ENCODE data around the gene CS. TPM values are rescaled to one million over a fixed set of nuclear protein-coding genes. Genes with fewer than 3 reads are reported as not detected.
A peak's percentile ranks its signal among the peaks of the same experiment; 100 is the strongest.

The CS gene
- total and polyA plus RNA-seq, 2 donors from 2014 or later = 105 to 166 TPM

GRCh38 chr12:56304872-56305590, 4.9 kb upstream of the CS start:
- no peak overlapping the region for H3K9ac ChIP-seq (ENCODE audit: low read length in 3 of 3)

GRCh38 chr12:56304276-56304675, 4.1 kb upstream of the CS start:
- H3K9ac ChIP-seq (ENCODE audit: low read length in 3 of 3) = no peak overlapping the region
- no peaks in the 10 kb centered on the region for H3K9me3 ChIP-seq (ENCODE audit: control insufficient read depth in 2 of 3, insufficient read depth in 1 of 3, low read length in 3 of 3)
- FAIRE-seq = no peak
- no peak for TF ChIP-seq CTCF (IDR thresholded peaks at IDR 0.05; ENCODE audit: borderline replicate concordance, extremely low read depth, insufficient read depth)
- H3K36me3 ChIP-seq (ENCODE audit: control insufficient read depth in 2 of 3, insufficient read depth in 3 of 3, low read length in 3 of 3) = peaks cover 0 to 18% (median 0%) of the 10 kb centered on the region in 3 donors
- H3K27ac ChIP-seq (ENCODE audit: low read depth in 2 of 2, low read length in 2 of 2) = no peak overlapping the region
- DNase-seq = no peak
- H3K4me1 ChIP-seq (ENCODE audit: control insufficient read depth in 2 of 3, insufficient read depth in 2 of 3, low read depth in 1 of 3, low read length in 3 of 3) = peaks cover 0 to 20% (median 8%) of the 10 kb centered on the region in 3 donors
- intact Hi-C loops (cut with DNase I) = no loop called here
- H3K4me3 ChIP-seq (ENCODE audit: low read length in 3 of 3) = no peak overlapping the region
- no peaks in the 10 kb centered on the region for H3K27me3 ChIP-seq (ENCODE audit: control insufficient read depth, insufficient read depth, low read length)

More at GRCh38 chr12:56304872-56305590, 4.9 kb upstream of the CS start:
- Histone ChIP-seq H3K27ac (ENCODE audit: low read depth in 2 of 2, low read length in 2 of 2) (no peak overlapping the region), H3K36me3 (ENCODE audit: control insufficient read depth in 2 of 3, insufficient read depth in 3 of 3, low read length in 3 of 3) (peaks cover 0 to 18% (median 4%) of the 10 kb centered on the region in 3 donors), H3K27me3 (ENCODE audit: control insufficient read depth, insufficient read depth, low read length) (no peaks in the 10 kb centered on the region), H3K9me3 (ENCODE audit: control insufficient read depth in 2 of 3, insufficient read depth in 1 of 3, low read length in 3 of 3) (no peaks in the 10 kb centered on the region), H3K4me3 (ENCODE audit: low read length in 3 of 3) (no peak overlapping the region), H3K4me1 (ENCODE audit: control insufficient read depth in 2 of 3, insufficient read depth in 2 of 3, low read depth in 1 of 3, low read length in 3 of 3) (peaks cover 0 to 16% (median 7%) of the 10 kb centered on the region in 3 donors)
- FAIRE-seq = no peak
- DNase-seq = no peak
- TF ChIP-seq CTCF (IDR thresholded peaks at IDR 0.05; ENCODE audit: borderline replicate concordance, extremely low read depth, insufficient read depth) = no peak
- intact Hi-C loops (cut with DNase I) = no loop called here

- H3K27me3 ChIP-seq (ENCODE audit: control insufficient read depth, insufficient read depth, low read length) = no peaks in the 10 kb centered on the region
- peak overlapping the region; percentile 57 to 76 (median 75) for H3K9ac ChIP-seq (ENCODE audit: low read length in 3 of 3)
- peaks cover 0 to 37% (median 19%) of the 10 kb centered on the region in 3 donors for H3K4me1 ChIP-seq (ENCODE audit: control insufficient read depth in 2 of 3, insufficient read depth in 2 of 3, low read depth in 1 of 3, low read length in 3 of 3)
- TF ChIP-seq CTCF (IDR thresholded peaks at IDR 0.05; ENCODE audit: borderline replicate concordance, extremely low read depth, insufficient read depth) = no peak
- FAIRE-seq (no peak), DNase-seq (no peak)
- intact Hi-C loops (cut with DNase I) = no loop called here
- H3K27ac ChIP-seq (ENCODE audit: low read depth in 2 of 2, low read length in 2 of 2) = peak overlapping the region; percentile 91 to 97
- peaks cover 0 to 9% (median 4%) of the 10 kb centered on the region in 3 donors for H3K36me3 ChIP-seq (ENCODE audit: control insufficient read depth in 2 of 3, insufficient read depth in 3 of 3, low read length in 3 of 3)
- no peaks in the 10 kb centered on the region for H3K9me3 ChIP-seq (ENCODE audit: control insufficient read depth in 2 of 3, insufficient read depth in 1 of 3, low read length in 3 of 3)
- H3K4me3 ChIP-seq (ENCODE audit: low read length in 3 of 3) = peak overlapping the region; percentile 73 to 95 (median 86)
Measured at GRCh38 chr12:56300644-56301464, 724 bp upstream of the CS start.
